Subcutaneous adipose tissue (tissue), 4 donors: ENCODE data around the gene SOX13. TPM values are rescaled to one million over a fixed set of nuclear protein-coding genes. Genes with fewer than 3 reads are reported as not detected.

Experiments used
- total RNA-seq, 4 donors: library from RNA; depleted of rRNA; stranded (reverse); fragments of >200 nt; gene quantifications; one replicate each; pipeline ENCODE4 v1.1.0, GENCODE V29; 2016
- TF ChIP-seq, protein P1 (sequence below): fragments of 450-650 bp; IDR thresholded peaks from one replicate; pipeline ENCODE4 v1.5.1; 2016; ENCODE audit warnings: low read depth, mild to moderate bottlenecking, control low read depth, antibody characterized with exemption, moderate library complexity

Gene SOX13
- total RNA-seq, 4 donors from 2014 or later = 12.7 to 79.7 (median 25.3) TPM

DNA sequence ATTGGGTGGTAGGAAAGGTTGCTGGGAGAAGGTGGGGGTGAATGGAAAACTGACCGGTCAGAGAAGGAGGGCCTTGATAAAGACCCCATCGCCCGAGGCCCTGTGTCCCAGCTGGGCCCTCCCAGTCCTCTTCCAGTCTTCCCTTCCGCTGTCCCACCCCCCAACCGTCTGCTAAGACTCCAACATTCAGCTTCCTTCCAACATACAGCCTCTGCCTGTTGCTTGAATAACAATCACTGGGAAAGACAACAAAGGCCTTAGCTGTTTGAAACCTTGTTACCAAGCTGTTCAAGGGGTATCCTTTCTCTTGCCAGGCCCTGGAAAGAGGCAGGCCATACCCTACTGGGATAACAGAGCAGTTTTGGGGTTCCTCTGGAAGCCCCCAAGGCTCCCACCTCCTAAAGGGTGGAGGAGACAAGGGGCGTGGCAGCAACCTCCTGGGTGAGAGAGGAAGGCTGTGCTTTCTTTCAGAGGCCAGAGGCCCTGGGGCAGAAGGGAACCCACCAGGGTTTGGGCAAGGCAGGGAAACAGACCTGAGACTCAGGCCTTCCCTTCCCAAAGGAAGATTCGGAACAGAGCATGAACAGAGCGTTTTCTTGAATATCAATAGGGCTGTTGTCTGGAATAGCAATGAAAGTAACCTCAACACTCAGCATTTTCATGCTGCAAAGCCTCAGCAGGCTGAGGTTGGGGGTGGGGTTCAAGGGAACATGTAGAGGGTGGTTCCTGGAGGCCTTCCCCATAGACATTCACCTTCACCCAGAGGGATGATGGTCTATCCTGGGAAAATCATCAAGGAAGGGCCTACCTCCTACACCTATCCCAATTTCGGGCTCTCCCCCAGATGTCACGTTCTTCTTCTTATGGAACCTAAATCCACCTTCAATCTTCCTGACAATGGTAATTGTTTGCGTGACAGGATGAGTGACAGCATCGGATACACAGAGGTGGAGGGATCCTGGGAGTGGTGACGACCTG lies 74.8 kb downstream of the SOX13 start:
- TF ChIP-seq, protein P1, sequence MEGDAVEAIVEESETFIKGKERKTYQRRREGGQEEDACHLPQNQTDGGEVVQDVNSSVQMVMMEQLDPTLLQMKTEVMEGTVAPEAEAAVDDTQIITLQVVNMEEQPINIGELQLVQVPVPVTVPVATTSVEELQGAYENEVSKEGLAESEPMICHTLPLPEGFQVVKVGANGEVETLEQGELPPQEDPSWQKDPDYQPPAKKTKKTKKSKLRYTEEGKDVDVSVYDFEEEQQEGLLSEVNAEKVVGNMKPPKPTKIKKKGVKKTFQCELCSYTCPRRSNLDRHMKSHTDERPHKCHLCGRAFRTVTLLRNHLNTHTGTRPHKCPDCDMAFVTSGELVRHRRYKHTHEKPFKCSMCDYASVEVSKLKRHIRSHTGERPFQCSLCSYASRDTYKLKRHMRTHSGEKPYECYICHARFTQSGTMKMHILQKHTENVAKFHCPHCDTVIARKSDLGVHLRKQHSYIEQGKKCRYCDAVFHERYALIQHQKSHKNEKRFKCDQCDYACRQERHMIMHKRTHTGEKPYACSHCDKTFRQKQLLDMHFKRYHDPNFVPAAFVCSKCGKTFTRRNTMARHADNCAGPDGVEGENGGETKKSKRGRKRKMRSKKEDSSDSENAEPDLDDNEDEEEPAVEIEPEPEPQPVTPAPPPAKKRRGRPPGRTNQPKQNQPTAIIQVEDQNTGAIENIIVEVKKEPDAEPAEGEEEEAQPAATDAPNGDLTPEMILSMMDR = no peak

DNA sequence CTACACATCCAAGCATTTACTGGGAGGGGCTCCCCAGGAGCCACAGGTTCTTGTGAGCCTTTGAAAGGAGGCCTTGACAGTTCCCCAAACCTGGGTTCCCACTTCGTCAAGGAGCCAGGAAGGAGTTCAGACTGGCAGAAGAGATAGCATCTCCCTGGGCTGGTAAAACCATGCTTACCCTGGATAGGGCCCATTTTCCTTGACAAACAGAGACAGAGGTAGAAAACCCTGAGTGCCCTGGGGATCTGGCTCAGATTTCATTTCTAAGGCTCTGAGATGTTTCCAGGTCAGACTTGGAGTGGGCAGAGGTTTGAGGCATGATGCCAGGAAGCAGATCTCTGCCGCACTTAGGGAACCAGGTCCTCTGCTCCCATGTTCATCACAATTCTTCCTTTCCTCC lies 76.2 kb downstream of the SOX13 start:
- TF ChIP-seq, protein P1 = no peak

DNA sequence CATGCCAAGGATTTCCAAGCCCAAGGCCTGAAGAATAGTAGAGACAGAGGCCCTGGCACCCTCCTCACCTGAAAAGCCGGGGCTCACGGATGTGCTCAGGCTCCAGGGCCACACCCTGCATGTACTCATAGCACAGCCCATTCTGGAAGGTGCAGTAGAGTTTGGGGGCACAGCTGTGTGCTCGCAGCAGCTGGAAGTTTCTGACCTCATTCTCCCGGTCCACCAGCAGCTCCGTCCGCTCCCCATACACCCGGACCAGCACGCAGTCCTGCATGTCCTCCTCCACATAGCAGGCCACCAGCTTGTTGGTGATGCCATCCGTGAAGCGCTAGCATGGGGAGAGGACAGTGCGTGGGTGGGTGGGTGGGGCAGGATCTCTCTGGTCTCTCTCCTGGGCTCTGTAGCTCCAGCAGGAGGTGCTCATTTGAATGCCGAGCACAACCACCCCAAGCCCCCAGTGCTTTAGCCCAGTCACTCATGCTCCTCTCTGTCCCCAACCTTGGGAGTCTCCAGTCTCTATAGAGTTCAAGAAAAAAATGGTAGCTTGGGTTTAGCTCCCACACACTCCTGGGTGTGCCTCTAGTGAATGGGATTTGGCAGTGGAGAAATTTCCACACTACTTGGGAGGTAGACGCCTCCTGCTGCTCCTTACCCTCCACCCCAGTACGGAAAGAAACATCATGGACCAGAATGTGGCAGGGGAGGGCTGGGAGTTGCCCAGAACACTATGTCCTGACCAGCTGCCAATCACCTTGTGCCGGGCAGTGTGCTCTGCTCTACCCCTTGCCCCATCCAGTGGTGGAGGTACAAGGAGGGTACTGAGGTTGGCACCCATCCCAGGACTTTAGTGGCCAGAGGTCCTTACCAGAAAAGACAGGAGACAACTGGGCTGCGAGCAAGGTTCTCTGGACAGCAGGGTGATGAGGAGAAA lies 77.0 kb downstream of the SOX13 start:
- TF ChIP-seq, protein P1 = no peak

DNA sequence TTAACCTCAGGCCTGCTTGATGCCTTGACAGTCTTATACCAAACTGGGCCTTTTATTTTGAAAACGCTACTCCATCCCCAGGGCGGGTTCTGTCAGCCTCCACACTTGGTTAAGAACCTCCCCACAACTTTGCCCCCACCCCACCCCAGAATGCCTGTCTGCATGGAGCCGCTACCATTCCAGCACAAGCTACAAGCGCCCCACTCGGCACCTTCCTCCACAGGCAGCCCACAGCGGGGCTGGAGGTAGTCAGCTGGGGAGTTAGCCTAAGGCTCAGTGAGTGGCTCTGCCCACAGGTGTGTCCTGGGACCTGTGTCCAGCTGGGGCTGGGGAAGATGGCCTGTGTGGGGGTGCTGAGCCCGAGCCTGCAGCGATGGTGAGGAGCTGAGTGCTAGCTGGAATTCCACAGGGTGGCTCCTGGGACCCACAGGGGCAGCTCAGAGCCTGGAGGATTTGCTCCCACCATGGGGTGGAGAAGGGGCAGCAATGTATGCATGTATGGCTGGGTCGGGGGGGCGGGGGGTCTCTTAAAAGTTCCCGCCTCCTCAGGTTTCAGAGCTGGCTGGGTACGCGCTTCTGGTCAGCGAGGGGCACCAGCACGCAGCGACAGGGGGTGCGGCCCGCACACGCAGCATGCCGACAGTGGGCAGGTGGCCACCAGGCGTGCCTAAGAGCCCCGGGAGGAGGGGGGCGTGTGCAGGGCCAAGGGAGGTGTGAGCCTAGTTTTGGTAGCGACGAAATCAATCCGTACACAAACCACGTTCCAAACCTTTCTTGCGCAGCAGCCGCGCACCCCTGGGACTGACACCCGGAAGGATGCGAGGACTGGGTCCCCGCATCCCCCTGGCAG lies 78.0 kb downstream of the SOX13 start:
- TF ChIP-seq, protein P1 = no peak

DNA sequence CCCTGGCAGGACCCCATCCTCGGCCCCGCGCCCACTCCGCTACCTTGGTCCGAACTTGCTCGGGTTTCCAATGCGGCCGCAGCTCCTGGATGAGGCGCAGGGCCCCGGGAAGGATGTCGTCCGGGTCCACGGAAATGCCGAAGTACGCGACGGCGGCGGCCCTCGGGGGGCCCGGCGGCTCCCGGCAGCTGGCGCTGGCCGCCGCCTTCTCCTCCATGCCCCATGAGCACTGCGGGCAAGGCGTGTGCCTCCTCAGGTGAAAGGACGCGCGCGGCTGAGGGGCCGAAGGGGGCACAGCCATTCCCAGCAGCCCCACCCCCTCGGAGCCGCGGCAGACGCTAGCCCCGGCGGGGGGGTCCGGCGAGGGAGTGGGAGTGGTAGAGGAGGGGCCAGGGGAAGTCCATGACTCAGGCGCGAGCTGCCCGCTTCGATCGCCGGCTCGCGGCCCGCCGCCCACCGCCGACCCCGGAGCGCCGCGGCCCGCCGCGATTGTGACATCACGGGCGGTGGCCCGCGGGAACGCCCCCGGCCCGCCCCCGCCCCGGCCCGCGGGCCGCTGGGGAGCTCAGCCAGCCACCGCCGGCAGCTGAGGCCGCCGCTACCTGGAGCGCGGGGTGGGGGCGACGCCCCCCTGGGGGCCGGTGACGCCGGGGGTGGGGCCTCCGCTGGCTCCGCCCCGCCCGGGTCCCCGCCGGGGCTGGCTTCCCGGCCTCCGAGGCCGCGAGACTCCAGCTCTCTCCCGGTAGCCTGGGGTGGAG lies 78.8 kb downstream of the SOX13 start, which contains the start of gene ETNK2:
Gene ETNK2, minus strand, starts transcription at position 493 of the 758 bp plus-strand sequence. Its CDS starts 192 bp downstream, at position 301.
- TF ChIP-seq, protein P1 = no peak

DNA sequence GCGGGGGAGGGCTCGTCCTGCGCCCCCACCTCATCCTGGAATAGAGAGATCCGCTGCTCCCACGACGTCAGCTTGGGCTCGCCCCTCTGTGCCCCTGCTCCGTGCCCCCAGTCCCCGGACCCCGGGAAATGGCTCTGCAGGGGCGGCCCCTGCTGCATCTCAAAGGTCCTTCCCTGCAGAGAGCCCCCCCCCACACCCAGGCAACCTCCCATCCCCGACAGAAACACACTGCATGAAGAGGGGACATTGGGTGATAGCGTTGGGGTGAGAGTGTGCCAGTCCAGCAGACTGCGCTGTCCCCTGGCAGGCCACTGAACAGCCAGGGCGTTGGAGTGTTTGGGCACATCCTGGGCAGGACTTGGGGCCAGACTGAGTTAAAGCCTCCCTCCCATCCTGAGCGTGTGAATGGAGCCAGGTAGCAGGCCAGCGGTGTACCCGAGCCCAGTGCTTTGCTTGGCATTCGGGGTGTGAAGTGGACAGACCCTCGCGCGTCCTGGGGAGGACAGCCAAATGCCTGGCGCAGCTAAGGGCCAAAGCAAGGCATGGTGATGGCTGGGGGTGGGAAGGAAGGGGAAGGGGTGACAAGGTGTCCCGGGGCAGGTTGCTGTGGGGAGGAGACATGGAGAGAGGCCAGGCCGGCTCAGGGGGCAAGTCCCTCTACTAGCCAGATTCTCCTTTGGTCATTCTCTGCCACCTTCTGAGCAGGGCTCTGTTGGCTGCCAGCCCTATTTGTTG lies 79.6 kb downstream of the SOX13 start:
- TF ChIP-seq, protein P1 = no peak
